GM21381 (cell line): ENCODE results near the gene GP9.
"Not testable (repeated sequence)": the region's sequence is repeated elsewhere in the genome, so short reads cannot be mapped to it uniquely, and the experiment has no call there.

Experiments
- ATAC-seq: cut with Tn5 transposase; IDR thresholded peaks from one replicate; pipeline ENCODE4 v1.9.1; 2021; ENCODE audit warnings: mild to moderate bottlenecking, moderate library complexity; ENCODE audit not compliant: unreplicated experiment

The GP9 gene

GRCh38 chr3:129106866-129107565, 46.4 kb downstream of the GP9 start:
- no peak for ATAC-seq

DNA sequence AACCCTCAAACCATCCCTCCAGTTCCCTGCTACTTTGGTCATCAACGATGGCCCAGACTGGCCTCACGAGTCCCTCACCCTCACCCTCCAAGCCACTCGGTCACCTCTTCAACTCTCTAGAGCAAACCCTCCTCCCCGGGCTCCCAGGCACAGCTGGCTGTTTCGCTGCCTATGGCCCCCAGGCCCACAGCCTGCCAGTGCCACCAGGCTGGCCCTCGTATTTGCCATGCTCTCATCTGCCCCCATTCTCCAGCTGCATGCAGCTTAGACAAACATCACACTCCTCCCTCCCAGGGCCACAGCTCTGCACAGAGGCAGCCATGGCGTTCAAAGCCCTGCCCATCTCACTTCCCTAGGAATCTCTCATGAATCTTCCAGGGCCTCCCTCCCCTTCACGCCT, 47.2 kb downstream of the GP9 start:
- no peak for ATAC-seq

- ATAC-seq = not testable (repeated sequence)
These were observed 50.6 kb downstream of the GP9 start for GRCh38 chr3:129111076-129111780.
